Measurements from ENCODE around the gene KLHL22. TPM values are rescaled to one million over a fixed set of nuclear protein-coding genes. Genes with fewer than 3 reads are reported as not detected.

KLHL22 gene
- total RNA-seq, 1 donor from 2014 or later: 16.1 TPM

DNA sequence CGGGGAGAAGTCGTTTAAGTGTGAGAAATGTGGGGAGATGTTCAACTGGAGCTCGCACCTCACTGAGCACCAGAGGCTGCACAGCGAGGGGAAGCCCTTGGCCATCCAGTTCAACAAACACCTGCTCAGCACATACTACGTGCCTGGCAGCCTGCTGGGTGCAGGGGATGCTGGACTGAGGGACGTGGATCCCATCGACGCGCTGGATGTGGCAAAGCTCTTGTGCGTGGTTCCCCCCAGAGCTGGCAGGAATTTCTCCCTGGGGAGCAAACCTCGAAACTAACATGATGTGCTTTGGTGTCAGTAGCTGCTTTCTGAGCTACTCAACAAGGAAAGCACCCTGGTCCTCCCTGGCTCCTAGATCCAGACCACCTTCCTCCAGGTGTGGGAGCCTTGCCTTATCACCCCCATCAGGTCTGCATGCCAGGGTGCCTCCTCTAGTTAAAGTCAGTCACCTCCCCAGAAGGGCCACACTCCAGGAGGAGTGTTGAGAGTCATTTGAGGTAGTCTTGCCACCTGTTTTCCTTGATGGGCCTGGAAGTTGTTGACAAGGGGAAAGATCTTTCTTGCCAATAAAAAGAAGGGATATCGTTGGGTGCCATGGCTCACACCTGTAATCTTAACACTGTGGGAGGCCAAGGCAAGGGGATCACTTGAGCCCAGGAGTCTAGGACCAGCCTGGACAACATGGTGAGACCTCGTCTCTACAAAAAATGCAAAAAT, 88.7 kb downstream of the KLHL22 start:
- DNase-seq: no peak
- Histone ChIP-seq H3K9me3 (replicated peaks) (no peaks in the 10 kb centered on the region), H3K4me1 (no peaks in the 10 kb centered on the region), H3K27me3 (ENCODE audit: low read depth) (no peaks in the 10 kb centered on the region), H3K4me3 (no peak overlapping the region), H3K36me3 (peaks cover 31% of the 10 kb centered on the region), H3K27ac (replicated peaks) (no peak overlapping the region)
- TF ChIP-seq, protein P1, sequence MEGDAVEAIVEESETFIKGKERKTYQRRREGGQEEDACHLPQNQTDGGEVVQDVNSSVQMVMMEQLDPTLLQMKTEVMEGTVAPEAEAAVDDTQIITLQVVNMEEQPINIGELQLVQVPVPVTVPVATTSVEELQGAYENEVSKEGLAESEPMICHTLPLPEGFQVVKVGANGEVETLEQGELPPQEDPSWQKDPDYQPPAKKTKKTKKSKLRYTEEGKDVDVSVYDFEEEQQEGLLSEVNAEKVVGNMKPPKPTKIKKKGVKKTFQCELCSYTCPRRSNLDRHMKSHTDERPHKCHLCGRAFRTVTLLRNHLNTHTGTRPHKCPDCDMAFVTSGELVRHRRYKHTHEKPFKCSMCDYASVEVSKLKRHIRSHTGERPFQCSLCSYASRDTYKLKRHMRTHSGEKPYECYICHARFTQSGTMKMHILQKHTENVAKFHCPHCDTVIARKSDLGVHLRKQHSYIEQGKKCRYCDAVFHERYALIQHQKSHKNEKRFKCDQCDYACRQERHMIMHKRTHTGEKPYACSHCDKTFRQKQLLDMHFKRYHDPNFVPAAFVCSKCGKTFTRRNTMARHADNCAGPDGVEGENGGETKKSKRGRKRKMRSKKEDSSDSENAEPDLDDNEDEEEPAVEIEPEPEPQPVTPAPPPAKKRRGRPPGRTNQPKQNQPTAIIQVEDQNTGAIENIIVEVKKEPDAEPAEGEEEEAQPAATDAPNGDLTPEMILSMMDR (IDR thresholded peaks at IDR 0.05; ENCODE audit: borderline replicate concordance): no peak
- intact Hi-C loops (cut with micrococcal nuclease): no loop called here

DNA sequence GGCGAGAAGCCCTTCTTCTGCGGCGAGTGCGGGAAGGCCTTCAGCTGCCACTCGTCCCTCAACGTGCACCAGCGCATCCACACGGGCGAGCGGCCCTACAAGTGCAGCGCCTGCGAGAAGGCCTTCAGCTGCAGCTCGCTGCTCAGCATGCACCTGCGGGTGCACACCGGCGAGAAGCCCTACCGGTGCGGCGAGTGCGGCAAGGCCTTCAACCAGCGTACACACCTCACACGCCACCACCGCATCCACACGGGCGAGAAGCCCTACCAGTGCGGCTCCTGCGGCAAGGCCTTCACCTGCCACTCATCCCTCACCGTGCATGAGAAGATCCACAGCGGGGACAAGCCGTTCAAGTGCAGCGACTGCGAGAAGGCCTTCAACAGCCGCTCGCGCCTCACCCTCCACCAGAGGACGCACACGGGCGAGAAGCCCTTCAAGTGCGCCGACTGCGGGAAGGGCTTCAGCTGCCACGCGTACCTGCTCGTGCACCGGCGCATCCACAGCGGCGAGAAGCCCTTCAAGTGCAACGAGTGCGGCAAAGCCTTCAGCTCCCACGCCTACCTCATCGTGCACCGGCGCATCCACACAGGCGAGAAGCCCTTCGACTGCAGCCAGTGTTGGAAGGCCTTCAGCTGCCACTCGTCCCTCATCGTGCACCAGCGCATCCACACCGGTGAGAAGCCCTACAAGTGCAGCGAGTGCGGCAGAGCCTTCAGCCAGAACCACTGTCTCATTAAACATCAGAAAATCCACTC, 89.5 kb downstream of the KLHL22 start:
- intact Hi-C loops (cut with micrococcal nuclease): no loop called here
- Histone ChIP-seq H3K4me1 (no peaks in the 10 kb centered on the region), H3K9me3 (replicated peaks) (no peaks in the 10 kb centered on the region), H3K27ac (replicated peaks) (no peak overlapping the region), H3K4me3 (no peak overlapping the region), H3K27me3 (ENCODE audit: low read depth) (no peaks in the 10 kb centered on the region), H3K36me3 (peaks cover 37% of the 10 kb centered on the region)
- DNase-seq: no peak
- TF ChIP-seq, protein P1 (IDR thresholded peaks at IDR 0.05; ENCODE audit: borderline replicate concordance): no peak

DNA sequence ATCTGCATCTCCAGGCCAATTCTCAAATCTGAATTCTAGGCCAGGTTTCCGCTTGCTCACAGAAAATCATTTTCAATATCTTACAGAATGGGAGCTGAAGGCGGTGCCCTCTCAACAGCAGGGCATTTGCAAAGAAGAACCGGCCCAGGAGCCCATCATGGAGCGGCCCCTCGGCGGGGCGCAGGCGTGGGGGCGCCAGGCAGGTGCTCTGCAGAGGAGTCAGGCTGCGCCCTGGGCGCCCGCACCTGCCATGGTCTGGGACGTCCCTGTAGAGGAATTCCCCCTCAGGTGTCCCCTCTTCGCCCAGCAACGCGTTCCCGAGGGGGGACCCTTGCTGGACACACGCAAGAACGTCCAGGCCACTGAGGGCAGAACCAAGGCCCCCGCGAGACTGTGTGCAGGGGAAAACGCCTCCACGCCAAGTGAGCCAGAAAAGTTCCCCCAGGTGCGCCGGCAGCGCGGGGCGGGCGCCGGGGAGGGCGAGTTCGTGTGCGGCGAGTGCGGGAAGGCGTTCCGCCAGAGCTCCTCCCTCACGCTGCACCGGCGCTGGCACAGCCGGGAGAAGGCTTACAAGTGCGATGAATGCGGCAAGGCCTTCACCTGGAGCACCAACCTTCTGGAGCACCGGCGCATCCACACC, 90.2 kb downstream of the KLHL22 start:
- TF ChIP-seq, protein P1 (IDR thresholded peaks at IDR 0.05; ENCODE audit: borderline replicate concordance): no peak
- Histone ChIP-seq H3K9me3 (replicated peaks) (no peaks in the 10 kb centered on the region), H3K27ac (replicated peaks) (no peak overlapping the region), H3K36me3 (peaks cover 38% of the 10 kb centered on the region), H3K27me3 (ENCODE audit: low read depth) (no peaks in the 10 kb centered on the region), H3K4me1 (no peaks in the 10 kb centered on the region), H3K4me3 (no peak overlapping the region)
- intact Hi-C loops (cut with micrococcal nuclease): no loop called here
- DNase-seq: no peak

DNA sequence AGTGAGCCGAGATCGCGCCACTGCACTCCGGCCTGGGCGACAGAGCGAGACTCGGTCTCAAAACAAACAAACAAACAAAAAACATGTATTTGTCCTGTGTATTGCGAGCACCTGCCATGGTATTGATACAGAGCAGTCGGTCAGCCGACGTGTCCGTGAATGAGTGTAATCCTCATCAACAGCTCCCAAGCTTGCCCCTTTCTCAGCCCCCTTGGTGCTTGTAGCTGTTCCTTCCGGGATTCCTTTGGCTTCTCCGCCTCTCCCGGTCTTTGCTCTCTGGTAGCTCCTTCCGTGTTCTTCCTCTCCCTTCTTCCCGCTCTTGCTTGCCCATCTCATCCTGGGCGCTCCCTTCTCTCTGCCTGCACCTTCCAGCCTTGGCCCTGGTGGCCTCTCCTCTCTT, 90.7 kb downstream of the KLHL22 start:
- no peaks in the 10 kb centered on the region for H3K4me1 ChIP-seq
- DNase-seq: no peak
- H3K9me3 ChIP-seq (replicated peaks): no peaks in the 10 kb centered on the region
- H3K4me3 ChIP-seq: no peak overlapping the region
- intact Hi-C loops (cut with micrococcal nuclease): no loop called here
- H3K36me3 ChIP-seq: peaks cover 38% of the 10 kb centered on the region
- H3K27ac ChIP-seq (replicated peaks): no peak overlapping the region
- TF ChIP-seq, protein P1 (IDR thresholded peaks at IDR 0.05; ENCODE audit: borderline replicate concordance): no peak
- H3K27me3 ChIP-seq (ENCODE audit: low read depth): no peaks in the 10 kb centered on the region

DNA sequence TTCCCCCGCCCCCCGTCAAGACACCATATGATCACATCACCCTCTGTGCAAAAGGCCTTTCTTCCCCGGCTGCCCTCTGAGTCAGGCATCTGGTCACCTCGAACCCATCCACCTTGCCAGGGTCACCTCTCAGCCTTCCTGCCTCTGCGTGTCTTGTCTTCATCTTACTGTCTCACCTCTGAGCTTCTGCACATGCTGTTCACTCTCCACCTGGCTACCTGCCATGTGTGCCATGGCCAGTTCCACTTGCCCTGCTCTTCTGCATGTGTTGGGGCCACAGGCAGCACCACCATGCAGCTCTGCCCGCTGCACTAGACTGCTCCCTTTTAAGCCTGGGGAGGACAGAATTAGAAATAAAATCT, 91.8 kb downstream of the KLHL22 start:
- intact Hi-C loops (cut with micrococcal nuclease): no loop called here
- Histone ChIP-seq H3K27ac (replicated peaks) (no peak overlapping the region), H3K4me1 (no peaks in the 10 kb centered on the region), H3K9me3 (replicated peaks) (no peaks in the 10 kb centered on the region), H3K36me3 (peaks cover 38% of the 10 kb centered on the region), H3K27me3 (ENCODE audit: low read depth) (no peaks in the 10 kb centered on the region), H3K4me3 (no peak overlapping the region)
- TF ChIP-seq, protein P1 (IDR thresholded peaks at IDR 0.05; ENCODE audit: borderline replicate concordance): no peak
- DNase-seq: no peak

All from left ventricle myocardium inferior (tissue), 1 donor.